ENCODE data around the gene ABCA4.
A peak's percentile ranks its signal among the peaks of the same experiment; 100 is the strongest.

Gene ABCA4

GRCh38 chr1:94100785-94101612 lies 19.9 kb downstream of the ABCA4 start:
- H3K4me3 ChIP-seq (replicated peaks in 1 of 2; ENCODE audit: low read depth in 2 of 2, low read length in 2 of 2): no peak overlapping the region
- DNase-seq (ENCODE audit: low read depth in 2 of 2): peak in 1 of 2 donors; percentile 58
- no peak for TF ChIP-seq CTCF (IDR thresholded peaks at IDR 0.05; ENCODE audit: low read depth, low read length)

GRCh38 chr1:94100129-94100784 lies 20.7 kb downstream of the ABCA4 start:
- TF ChIP-seq CTCF (IDR thresholded peaks at IDR 0.05; ENCODE audit: low read depth, low read length): no peak
- no peak overlapping the region for H3K4me3 ChIP-seq (replicated peaks in 1 of 2; ENCODE audit: low read depth in 2 of 2, low read length in 2 of 2)
- no peak for DNase-seq (ENCODE audit: low read depth in 2 of 2)

GRCh38 chr1:94099303-94099702 lies 21.6 kb downstream of the ABCA4 start:
- no peak for DNase-seq (ENCODE audit: low read depth in 2 of 2)
- TF ChIP-seq CTCF (IDR thresholded peaks at IDR 0.05; ENCODE audit: low read depth, low read length): no peak
- H3K4me3 ChIP-seq (replicated peaks in 1 of 2; ENCODE audit: low read depth in 2 of 2, low read length in 2 of 2): no peak overlapping the region

GRCh38 chr1:94098585-94099111 lies 22.3 kb downstream of the ABCA4 start:
- no peak for TF ChIP-seq CTCF (IDR thresholded peaks at IDR 0.05; ENCODE audit: low read depth, low read length)
- no peak for DNase-seq (ENCODE audit: low read depth in 2 of 2)
- H3K4me3 ChIP-seq (replicated peaks in 1 of 2; ENCODE audit: low read depth in 2 of 2, low read length in 2 of 2): no peak overlapping the region

- DNase-seq (ENCODE audit: low read depth in 2 of 2): peak in 1 of 2 donors; percentile 59
- no peak for TF ChIP-seq CTCF (IDR thresholded peaks at IDR 0.05; ENCODE audit: low read depth, low read length)
- no peak overlapping the region for H3K4me3 ChIP-seq (replicated peaks in 1 of 2; ENCODE audit: low read depth in 2 of 2, low read length in 2 of 2)
These were observed 24.0 kb downstream of the ABCA4 start for GRCh38 chr1:94096797-94097549.

GRCh38 chr1:94095744-94096469 lies 25.0 kb downstream of the ABCA4 start:
- peak; percentile 2 for TF ChIP-seq CTCF (IDR thresholded peaks at IDR 0.05; ENCODE audit: low read depth, low read length)
- H3K4me3 ChIP-seq (replicated peaks in 1 of 2; ENCODE audit: low read depth in 2 of 2, low read length in 2 of 2): no peak overlapping the region
- DNase-seq (ENCODE audit: low read depth in 2 of 2): peak; percentile 64 to 79

Measured in cardiac fibroblast (primary cell).